Measurements from ENCODE around the gene DIP2A. TPM values are rescaled to one million over a fixed set of nuclear protein-coding genes. Genes with fewer than 3 reads are reported as not detected.
"Not testable (repeated sequence)": the region's sequence is repeated elsewhere in the genome, so short reads cannot be mapped to it uniquely, and the experiment has no call there.

Gene DIP2A
- total RNA-seq, 2 experiments from 2014 or later = 32.0 to 35.3 TPM

- Mint-ChIP-seq H3K4me3 (peak overlapping the region; percentile 90), H3K9me3 (no peaks in the 10 kb centered on the region), H3K27me3 (no peaks in the 10 kb centered on the region), H3K36me3 (peaks cover 22% of the 10 kb centered on the region), H3K27ac (peak overlapping the region; percentile 81), H3K4me1 (ENCODE audit: low read depth) (peaks cover 42% of the 10 kb centered on the region)
- DNase-seq = peak; percentile 55
- ChIA-PET CTCF (interaction anchor here (0.9 to 1.1 kb wide), 3 partner anchors 12 to 314 kb away, joined by 3 to 4 read pairs (median 3); no protein-coding TSS in a partner anchor), POLR2A (interaction anchor here (0.8 to 1.6 kb wide), 4 partner anchors 17 to 102 kb away, joined by 3 to 5 read pairs (median 4); no protein-coding TSS in a partner anchor)
- intact Hi-C loops (cut with micrococcal nuclease) = loop anchor here (1.0 to 10.0 kb wide), 4 partner anchors 134 to 316 kb away; partner anchors contain the start of genes MCM3AP, PCNT, PRMT2 and YBEY
Measured at GRCh38 chr21:46457801-46458314, 833 bp upstream of the DIP2A start.

- intact Hi-C loops (cut with micrococcal nuclease) = loop anchor here (5.0 to 10.0 kb wide), 2 partner anchors 174 to 317 kb away; partner anchors contain the start of genes MCM3AP and YBEY
- no peak for DNase-seq
- ChIA-PET CTCF (interaction anchor here (1.3 kb wide), 1 partner anchor 316 kb away, joined by 6 read pairs; no protein-coding TSS in a partner anchor), POLR2A (interaction anchor here (1.6 kb wide), 1 partner anchor 177 kb away, joined by 7 read pairs; the partner anchor contains the start of gene PRMT2)
- Mint-ChIP-seq H3K9me3 (no peaks in the 10 kb centered on the region), H3K27ac (peak overlapping the region; percentile 69), H3K4me1 (ENCODE audit: low read depth) (peaks cover 42% of the 10 kb centered on the region), H3K4me3 (peak overlapping the region; percentile 80), H3K36me3 (peaks cover 19% of the 10 kb centered on the region), H3K27me3 (no peaks in the 10 kb centered on the region)
Measured at GRCh38 chr21:46459024-46459355, 299 bp downstream of the DIP2A start.

GRCh38 chr21:46459356-46460112 lies 843 bp downstream of the DIP2A start:
- Mint-ChIP-seq H3K4me3 (peak overlapping the region; percentile 85), H3K9me3 (no peaks in the 10 kb centered on the region), H3K36me3 (peaks cover 19% of the 10 kb centered on the region), H3K4me1 (ENCODE audit: low read depth) (peaks cover 42% of the 10 kb centered on the region), H3K27ac (peak overlapping the region; percentile 78), H3K27me3 (no peaks in the 10 kb centered on the region)
- CTCF ChIA-PET = interaction anchor here (1.3 kb wide), 1 partner anchor 317 kb away, joined by 6 read pairs; no protein-coding TSS in a partner anchor
- intact Hi-C loops (cut with micrococcal nuclease) = loop anchor here (5.0 to 10.0 kb wide), 2 partner anchors 175 to 317 kb away; partner anchors contain the start of genes MCM3AP and YBEY
- POLR2A ChIA-PET = interaction anchor here (1.6 kb wide), 1 partner anchor 176 kb away, joined by 7 read pairs; the partner anchor contains the start of gene PRMT2
- peak; percentile 25 for DNase-seq

- peaks cover 22% of the 10 kb centered on the region for H3K4me1 Mint-ChIP-seq (ENCODE audit: low read depth)
- no peaks in the 10 kb centered on the region for H3K9me3 Mint-ChIP-seq
- H3K27ac Mint-ChIP-seq = no peak overlapping the region
- ChIA-PET POLR2A (no interaction called here), CTCF (no interaction called here)
- H3K27me3 Mint-ChIP-seq = no peaks in the 10 kb centered on the region
- intact Hi-C loops (cut with micrococcal nuclease) = no loop called here
- no peak for DNase-seq
- H3K4me3 Mint-ChIP-seq = no peak overlapping the region
- H3K36me3 Mint-ChIP-seq = peaks cover 7% of the 10 kb centered on the region
Measured at GRCh38 chr21:46461909-46462308, 3.2 kb downstream of the DIP2A start.

- H3K27me3 Mint-ChIP-seq; intact Hi-C loops (cut with micrococcal nuclease); H3K27ac Mint-ChIP-seq; POLR2A ChIA-PET; H3K36me3 Mint-ChIP-seq; H3K4me3 Mint-ChIP-seq; DNase-seq; H3K9me3 Mint-ChIP-seq; CTCF ChIA-PET: not testable (repeated sequence)
- peaks cover 18% of the 10 kb centered on the region for H3K4me1 Mint-ChIP-seq (ENCODE audit: low read depth)
Measured at GRCh38 chr21:46465153-46465552, 6.5 kb downstream of the DIP2A start.

- Mint-ChIP-seq H3K4me3 (no peak overlapping the region), H3K4me1 (ENCODE audit: low read depth) (peaks cover 15% of the 10 kb centered on the region), H3K36me3 (peaks cover 1% of the 10 kb centered on the region), H3K27me3 (no peaks in the 10 kb centered on the region), H3K27ac (no peak overlapping the region), H3K9me3 (no peaks in the 10 kb centered on the region)
- ChIA-PET POLR2A (no interaction called here), CTCF (no interaction called here)
- no peak for DNase-seq
- intact Hi-C loops (cut with micrococcal nuclease) = no loop called here
Measured at GRCh38 chr21:46465651-46466050, 7.0 kb downstream of the DIP2A start.

- ChIA-PET POLR2A (no interaction called here), CTCF (interaction anchor here (1.0 kb wide), 1 partner anchor 62 kb away, joined by 3 read pairs; no protein-coding TSS in a partner anchor)
- peaks cover 1% of the 10 kb centered on the region for H3K36me3 Mint-ChIP-seq
- H3K27me3 Mint-ChIP-seq = no peaks in the 10 kb centered on the region
- H3K4me3 Mint-ChIP-seq = no peak overlapping the region
- DNase-seq = no peak
- H3K9me3 Mint-ChIP-seq = no peaks in the 10 kb centered on the region
- intact Hi-C loops (cut with micrococcal nuclease) = no loop called here
- H3K4me1 Mint-ChIP-seq (ENCODE audit: low read depth) = peaks cover 22% of the 10 kb centered on the region
- no peak overlapping the region for H3K27ac Mint-ChIP-seq
Measured at GRCh38 chr21:46468108-46468774, 9.6 kb downstream of the DIP2A start.

GRCh38 chr21:46469275-46469674 lies 10.6 kb downstream of the DIP2A start:
- H3K4me1 Mint-ChIP-seq (ENCODE audit: low read depth) = peaks cover 28% of the 10 kb centered on the region
- H3K36me3 Mint-ChIP-seq = peaks cover 1% of the 10 kb centered on the region
- no peaks in the 10 kb centered on the region for H3K9me3 Mint-ChIP-seq
- no peak for DNase-seq
- no peak overlapping the region for H3K27ac Mint-ChIP-seq
- CTCF ChIA-PET = interaction anchor here (1.0 kb wide), 1 partner anchor 11 kb away, joined by 3 read pairs; no protein-coding TSS in a partner anchor
- no peak overlapping the region for H3K4me3 Mint-ChIP-seq
- POLR2A ChIA-PET = no interaction called here
- H3K27me3 Mint-ChIP-seq = no peaks in the 10 kb centered on the region
- intact Hi-C loops (cut with micrococcal nuclease) = no loop called here

- ChIA-PET CTCF (no interaction called here), POLR2A (interaction anchor here (1.4 kb wide), 1 partner anchor 8 kb away, joined by 3 read pairs; no protein-coding TSS in a partner anchor)
- H3K4me1 Mint-ChIP-seq (ENCODE audit: low read depth) = peaks cover 36% of the 10 kb centered on the region
- no peak overlapping the region for H3K4me3 Mint-ChIP-seq
- H3K27me3 Mint-ChIP-seq = no peaks in the 10 kb centered on the region
- intact Hi-C loops (cut with micrococcal nuclease) = no loop called here
- H3K9me3 Mint-ChIP-seq = no peaks in the 10 kb centered on the region
- peaks cover 2% of the 10 kb centered on the region for H3K36me3 Mint-ChIP-seq
- DNase-seq = no peak
- H3K27ac Mint-ChIP-seq = no peak overlapping the region
Measured at GRCh38 chr21:46471514-46471913, 12.8 kb downstream of the DIP2A start.

- Mint-ChIP-seq H3K4me3 (no peak overlapping the region), H3K4me1 (ENCODE audit: low read depth) (peaks cover 36% of the 10 kb centered on the region), H3K27me3 (no peaks in the 10 kb centered on the region), H3K36me3 (peaks cover 2% of the 10 kb centered on the region), H3K9me3 (no peaks in the 10 kb centered on the region), H3K27ac (no peak overlapping the region)
- no peak for DNase-seq
- ChIA-PET CTCF (no interaction called here), POLR2A (interaction anchor here (0.6 to 1.4 kb wide), 2 partner anchors 9 to 44 kb away, joined by 3 read pairs; no protein-coding TSS in a partner anchor)
- intact Hi-C loops (cut with micrococcal nuclease) = no loop called here
Measured at GRCh38 chr21:46472246-46472645, 13.6 kb downstream of the DIP2A start.

GRCh38 chr21:46474382-46474781 lies 15.7 kb downstream of the DIP2A start:
- Mint-ChIP-seq H3K27me3 (no peaks in the 10 kb centered on the region), H3K9me3 (no peaks in the 10 kb centered on the region), H3K4me1 (ENCODE audit: low read depth) (peaks cover 28% of the 10 kb centered on the region), H3K36me3 (peaks cover 6% of the 10 kb centered on the region), H3K4me3 (no peak overlapping the region), H3K27ac (peak overlapping the region; percentile 5)
- intact Hi-C loops (cut with micrococcal nuclease) = no loop called here
- CTCF ChIA-PET = no interaction called here
- no peak for DNase-seq
- POLR2A ChIA-PET = interaction anchor here (0.7 kb wide), 1 partner anchor 17 kb away, joined by 4 read pairs; no protein-coding TSS in a partner anchor

GRCh38 chr21:46475296-46475695 lies 16.6 kb downstream of the DIP2A start:
- peaks cover 6% of the 10 kb centered on the region for H3K36me3 Mint-ChIP-seq
- ChIA-PET CTCF (no interaction called here), POLR2A (interaction anchor here (0.7 to 1.0 kb wide), 2 partner anchors 8 to 18 kb away, joined by 4 read pairs; no protein-coding TSS in a partner anchor)
- intact Hi-C loops (cut with micrococcal nuclease) = no loop called here
- H3K9me3 Mint-ChIP-seq = no peaks in the 10 kb centered on the region
- H3K27me3 Mint-ChIP-seq = no peaks in the 10 kb centered on the region
- no peak overlapping the region for H3K27ac Mint-ChIP-seq
- H3K4me3 Mint-ChIP-seq = no peak overlapping the region
- peaks cover 28% of the 10 kb centered on the region for H3K4me1 Mint-ChIP-seq (ENCODE audit: low read depth)
- no peak for DNase-seq

Measured in activated CD4-positive, alpha-beta memory T cell treated with anti-CD3 and anti-CD28 coated beads for 36 hours (primary cell).